Thymus (tissue), 14 donors: ENCODE measurements around the gene CDK19. TPM values are rescaled to one million over a fixed set of nuclear protein-coding genes. Genes with fewer than 3 reads are reported as not detected.

Source experiments
- DNase-seq, 9 donors: peaks; one replicate each; pipeline ENCODE4 v3.0.0-alpha.2; 2013; ENCODE audit warnings: low spot score in 9 of 9, low read depth in 6 of 9, missing footprints in 1 of 9
- H3K27ac ChIP-seq, 2 donors: one replicate each; pipeline ENCODE4 v1.5.1; 2013; ENCODE audit warnings: control low read depth in 1 of 2, low read depth in 1 of 2, low read length in 1 of 2, mild to moderate bottlenecking in 1 of 2, moderate library complexity in 1 of 2
- H3K27me3 ChIP-seq, 2 donors: one replicate each; pipeline ENCODE4 v1.5.1; 2013; ENCODE audit warnings: low read length in 1 of 2; ENCODE audit not compliant: control insufficient read depth in 2 of 2, insufficient read depth in 1 of 2
- H3K36me3 ChIP-seq, 2 donors: one replicate each; pipeline ENCODE4 v1.5.1; 2013; ENCODE audit warnings: low read length in 1 of 2, mild to moderate bottlenecking in 1 of 2, moderate library complexity in 1 of 2; ENCODE audit not compliant: control insufficient read depth in 2 of 2, insufficient read depth in 2 of 2
- H3K4me1 ChIP-seq, 2 donors: one replicate each; pipeline ENCODE4 v1.5.1; 2013; ENCODE audit warnings: low read length in 2 of 2; ENCODE audit not compliant: control insufficient read depth in 2 of 2, insufficient read depth in 2 of 2
- H3K4me3 ChIP-seq, 2 donors: one replicate each; pipeline ENCODE4 v1.5.1; 2013; ENCODE audit warnings: low read length in 2 of 2, control low read depth in 1 of 2, mild to moderate bottlenecking in 1 of 2
- H3K9me3 ChIP-seq, 2 donors: one replicate each; pipeline ENCODE4 v1.5.1; 2013; ENCODE audit warnings: low read length in 1 of 2, mild to moderate bottlenecking in 1 of 2; ENCODE audit not compliant: control insufficient read depth in 2 of 2, insufficient read depth in 1 of 2
- WGBS: extraction: QIAGEN DNeasy Blood & Tissue Kit; methylation state at CpG from one replicate; pipeline ENCODE4 v1.1.7; 2013; 5-methylcytosine and 5-hydroxymethylcytosine counted together
- long read RNA-seq, 10 donors: transcript quantifications; one replicate each; lab custom pipeline, GENCODE V29; 2026
- polyA plus RNA-seq: library from polyadenylated mRNA; stranded (reverse); fragments of 200-250 nt; gene quantifications from one replicate; pipeline ENCODE4 v1.2.3, GENCODE V29; 2013
- total RNA-seq: library from RNA; stranded (reverse); fragments of 120-200 nt; gene quantifications from one replicate; pipeline ENCODE4 v1.2.4, GENCODE V29; 2013
- donor health status: healthy.

The CDK19 gene
- total RNA-seq = 10.4 TPM
- 15.4 TPM for polyA plus RNA-seq
- long read RNA-seq, donor 1 = 0 reads
- long read RNA-seq, donor 2 = 0 reads
- long read RNA-seq, donor 3, full-length matches to known transcripts = 3 of 3 reads
- long read RNA-seq, donor 3, partial matches to known transcripts = 0 of 3 reads
- long read RNA-seq, donor 3, other reads (novel, unspliced or antisense) = 0 of 3 reads
- long read RNA-seq, donor 4 = 0 reads
- long read RNA-seq, donor 5, full-length matches to known transcripts = 3 of 54 reads
- long read RNA-seq, donor 5, partial matches to known transcripts = 0 of 54 reads
- long read RNA-seq, donor 5, other reads (novel, unspliced or antisense) = 51 of 54 reads
- long read RNA-seq, donor 6, full-length matches to known transcripts = 2 of 2 reads
- long read RNA-seq, donor 6, partial matches to known transcripts = 0 of 2 reads
- long read RNA-seq, donor 6, other reads (novel, unspliced or antisense) = 0 of 2 reads
- long read RNA-seq, donor 7, full-length matches to known transcripts = 1 of 6 reads
- long read RNA-seq, donor 7, partial matches to known transcripts = 5 of 6 reads
- long read RNA-seq, donor 7, other reads (novel, unspliced or antisense) = 0 of 6 reads
- long read RNA-seq, donor 8, partial matches to known transcripts = 7 of 7 reads
- long read RNA-seq, donor 8, other reads (novel, unspliced or antisense) = 0 of 7 reads
- long read RNA-seq, donor 9, full-length matches to known transcripts = 2 of 23 reads
- long read RNA-seq, donor 9, partial matches to known transcripts = 0 of 23 reads
- long read RNA-seq, donor 9, other reads (novel, unspliced or antisense) = 21 of 23 reads
- long read RNA-seq, donor 10, full-length matches to known transcripts = 2 of 24 reads
- long read RNA-seq, donor 10, partial matches to known transcripts = 0 of 24 reads
- long read RNA-seq, donor 10, other reads (novel, unspliced or antisense) = 22 of 24 reads

DNA sequence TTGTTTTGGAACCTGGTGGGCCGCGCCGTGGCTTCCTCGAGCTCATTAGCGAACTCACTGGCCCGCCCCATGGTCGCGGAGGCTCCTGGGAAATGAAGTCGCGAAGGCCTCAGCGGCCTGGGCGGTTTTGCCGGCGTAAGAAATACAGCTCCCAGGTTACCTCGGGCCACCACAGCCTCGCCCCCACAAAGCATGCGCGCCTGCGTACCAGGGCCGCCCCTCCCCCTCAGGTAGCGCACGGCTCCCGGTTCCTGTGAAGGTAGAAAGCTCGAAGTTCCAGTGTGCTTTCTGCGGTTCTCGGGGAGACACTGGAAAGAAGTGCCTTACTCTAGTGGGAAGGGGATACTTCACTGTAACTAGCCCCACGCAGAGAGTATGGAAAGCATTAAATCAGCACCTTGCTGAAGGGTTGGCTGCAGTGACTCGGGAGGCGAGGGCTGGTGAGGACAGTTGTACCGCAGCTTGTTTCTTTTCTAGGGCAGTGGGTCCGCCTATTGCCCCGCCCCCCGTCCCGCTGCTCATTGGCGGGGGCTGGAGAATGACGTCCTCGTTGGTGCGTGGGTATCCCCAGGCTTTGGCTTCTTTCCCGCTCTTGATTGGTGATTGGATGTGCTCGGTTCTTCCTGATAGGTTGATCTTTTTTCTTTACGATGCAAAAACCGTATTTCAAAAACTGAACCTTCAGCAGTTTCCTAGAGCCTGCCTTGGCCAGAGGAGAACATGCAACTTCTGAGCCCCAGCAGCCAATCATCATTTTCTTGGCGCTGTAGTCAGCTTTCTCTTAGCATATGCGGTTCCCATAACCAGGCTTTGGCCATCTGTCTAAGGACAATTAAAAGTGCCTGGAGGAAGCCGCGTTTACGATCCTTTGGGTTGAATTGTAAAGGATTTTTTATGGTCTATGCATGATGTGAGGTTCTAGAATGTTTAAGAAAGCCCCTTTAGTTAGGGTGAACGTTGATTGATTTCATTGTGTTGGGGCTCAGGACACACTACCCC lies at the start of gene CDK19:
CDK19 (minus strand) TSS at position 59 of the 999 bp plus-strand sequence. CDS start 333 bp downstream, outside the sequence.
- Histone ChIP-seq H3K27ac (peak within 1 kb of the TSS; percentile 98 to 99), H3K27me3 (no peaks in the 10 kb centered on the region), H3K36me3 (no peaks in the 10 kb centered on the region), H3K4me3 (peak within 1 kb of the TSS; percentile 62 to 78), H3K9me3 (no peaks in the 10 kb centered on the region), H3K4me1 (peaks cover 11 to 16% of the 10 kb centered on the region in 2 donors)
- DNase-seq = peak; percentile 94 to 99 (median 98)
- under 1% methylated on average over 48 of the region's 48 CpGs for WGBS

DNA sequence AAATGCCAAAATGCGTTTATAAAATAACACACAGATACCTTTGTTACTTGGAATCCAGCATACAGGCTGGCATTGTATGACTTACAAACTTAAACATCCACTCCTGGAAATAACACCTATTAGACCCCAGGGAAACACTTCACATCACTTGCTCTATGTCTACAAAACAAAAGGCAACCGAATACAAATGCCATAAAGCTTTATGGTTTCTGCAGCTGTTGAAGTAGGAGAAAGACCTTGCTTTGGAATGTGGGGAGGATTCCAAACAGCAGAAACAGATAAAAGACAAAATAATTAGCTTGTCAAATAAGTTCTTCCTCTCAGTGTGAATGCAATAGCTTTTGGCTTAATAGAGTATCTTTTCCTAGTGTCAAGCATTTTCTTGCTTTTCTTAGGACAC lies 49.6 kb upstream of the CDK19 start:
- WGBS = 92% methylated on average over 2 of the region's 2 CpGs

DNA sequence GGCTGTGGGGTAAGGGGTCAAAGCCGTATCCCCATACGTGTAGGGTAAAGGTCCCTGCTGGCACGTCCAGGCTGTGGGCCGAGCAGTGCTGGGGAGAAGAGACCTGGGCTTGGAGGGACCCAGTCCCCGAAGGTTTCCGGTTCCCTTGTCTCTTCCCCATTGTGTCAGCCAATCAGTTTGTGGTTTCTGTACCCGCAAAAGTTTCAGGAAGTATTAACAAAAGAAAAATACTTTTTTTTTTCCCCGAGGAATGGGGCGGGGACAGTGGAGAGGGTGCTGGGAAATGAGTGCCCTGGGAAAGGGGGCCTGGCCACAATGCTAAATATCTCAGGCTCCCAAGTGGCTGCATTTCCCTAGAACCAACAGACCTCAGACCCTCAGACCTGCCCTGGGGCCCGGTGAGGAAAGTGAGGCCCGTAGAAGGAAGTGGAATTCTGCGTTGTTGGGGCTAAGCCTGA lies 44.1 kb upstream of the CDK19 start:
- H3K4me3 ChIP-seq = peak overlapping the region in 1 of 2 donors; percentile 27
- no peaks in the 10 kb centered on the region for H3K36me3 ChIP-seq
- peak in 1 of 9 donors; percentile 52 for DNase-seq
- peaks cover 0 to 3% of the 10 kb centered on the region in 2 donors for H3K9me3 ChIP-seq
- H3K27ac ChIP-seq = no peak overlapping the region
- 24% methylated on average over 12 of the region's 12 CpGs for WGBS
- H3K4me1 ChIP-seq = peaks cover 8 to 14% of the 10 kb centered on the region in 2 donors
- H3K27me3 ChIP-seq = no peaks in the 10 kb centered on the region

More for the DNA sequence above, 49.6 kb upstream of the CDK19 start:
- Histone ChIP-seq H3K9me3 (no peaks in the 10 kb centered on the region), H3K4me1 (peaks cover 0 to 13% of the 10 kb centered on the region in 2 donors), H3K27me3 (no peaks in the 10 kb centered on the region), H3K27ac (no peak overlapping the region), H3K4me3 (no peak overlapping the region), H3K36me3 (no peaks in the 10 kb centered on the region)
- DNase-seq = no peak

DNA sequence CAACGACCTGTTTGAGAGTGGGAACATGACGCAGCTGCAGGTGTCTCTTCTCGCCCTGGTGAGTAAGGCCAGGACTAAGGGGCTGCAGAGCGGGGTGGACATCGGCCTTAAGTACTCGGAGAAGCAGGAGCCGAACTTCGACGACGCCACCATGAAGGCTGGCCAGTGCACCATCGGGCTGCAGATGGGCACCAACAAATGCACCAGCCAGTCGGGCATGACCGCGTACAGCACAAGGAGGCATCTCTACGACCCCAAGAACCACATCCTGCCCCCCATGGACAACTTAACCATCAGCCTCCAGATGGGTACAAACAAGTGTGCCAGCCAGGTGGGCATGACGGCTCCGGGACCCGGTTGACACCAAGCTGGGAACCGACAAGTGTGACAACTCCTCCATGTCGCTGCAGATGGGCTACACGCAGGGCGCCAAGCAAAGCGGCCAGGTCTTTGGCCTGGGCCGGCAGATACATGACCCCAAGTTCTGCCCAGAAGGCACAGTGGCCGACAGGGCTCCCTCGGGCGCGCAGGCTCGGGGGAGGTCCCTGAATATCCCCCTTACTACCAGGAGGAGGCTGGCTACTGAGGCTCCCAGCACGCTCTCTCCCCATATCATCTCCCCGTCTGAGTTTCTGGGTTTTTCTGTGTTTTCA lies 43.4 kb upstream of the CDK19 start:
- WGBS = 96% methylated on average over 31 of the region's 31 CpGs
- H3K4me3 ChIP-seq = no peak overlapping the region
- H3K27ac ChIP-seq = no peak overlapping the region

DNA sequence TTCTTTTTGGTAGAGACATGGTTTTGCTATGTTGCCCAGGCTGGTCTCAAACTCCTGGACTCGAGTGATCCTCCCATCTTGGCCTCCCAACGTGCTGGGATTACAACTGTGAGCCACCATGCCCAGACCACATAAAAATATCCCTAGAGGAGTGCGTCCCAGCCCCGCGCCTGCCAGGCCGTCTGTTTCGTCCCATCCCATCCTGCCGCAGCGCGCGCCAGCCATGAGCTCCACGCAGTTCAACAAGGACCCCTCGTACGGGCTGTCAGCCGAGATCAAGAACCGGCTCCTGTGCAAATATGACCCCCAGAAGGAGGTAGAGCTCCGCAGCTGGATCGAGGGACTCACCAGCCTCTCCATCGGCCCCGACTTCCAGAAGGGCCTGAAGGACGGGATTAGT lies 42.7 kb upstream of the CDK19 start:
- H3K36me3 ChIP-seq = no peaks in the 10 kb centered on the region
- peaks cover 0 to 3% of the 10 kb centered on the region in 2 donors for H3K9me3 ChIP-seq
- peaks cover 8 to 14% of the 10 kb centered on the region in 2 donors for H3K4me1 ChIP-seq
- 98% methylated on average over 21 of the region's 21 CpGs for WGBS
- H3K27me3 ChIP-seq = no peaks in the 10 kb centered on the region
- H3K4me3 ChIP-seq = no peak overlapping the region
- no peak for DNase-seq
- no peak overlapping the region for H3K27ac ChIP-seq

More for the DNA sequence above, 43.4 kb upstream of the CDK19 start:
- H3K36me3 ChIP-seq = no peaks in the 10 kb centered on the region
- H3K9me3 ChIP-seq = peaks cover 0 to 3% of the 10 kb centered on the region in 2 donors
- no peak for DNase-seq
- no peaks in the 10 kb centered on the region for H3K27me3 ChIP-seq
- H3K4me1 ChIP-seq = peaks cover 8 to 14% of the 10 kb centered on the region in 2 donors

DNA sequence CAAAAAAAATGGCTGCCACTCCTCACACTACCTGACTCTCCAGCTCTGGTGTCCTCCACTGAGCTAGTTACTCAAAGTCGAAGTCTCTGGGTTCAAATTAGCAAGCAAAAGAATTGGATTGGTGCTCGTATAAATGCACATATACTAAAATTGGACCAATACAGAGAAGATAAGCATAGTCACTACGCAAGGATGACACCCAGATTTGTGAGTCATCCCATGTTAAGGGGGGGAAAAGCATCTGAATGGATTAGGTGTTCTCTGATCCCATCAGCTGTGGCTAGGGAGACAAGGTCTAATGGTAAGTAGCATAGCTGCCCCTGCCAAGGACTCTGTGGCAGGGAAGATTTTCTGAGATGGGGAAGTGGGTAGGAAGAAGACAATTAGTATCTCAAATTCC lies 41.0 kb upstream of the CDK19 start:
- Histone ChIP-seq H3K36me3 (no peaks in the 10 kb centered on the region), H3K27ac (no peak overlapping the region), H3K4me1 (peaks cover 8 to 14% of the 10 kb centered on the region in 2 donors), H3K4me3 (no peak overlapping the region), H3K27me3 (no peaks in the 10 kb centered on the region), H3K9me3 (peaks cover 0 to 3% of the 10 kb centered on the region in 2 donors)
- WGBS = 96% methylated on average over 3 of the region's 3 CpGs
- DNase-seq = no peak

DNA sequence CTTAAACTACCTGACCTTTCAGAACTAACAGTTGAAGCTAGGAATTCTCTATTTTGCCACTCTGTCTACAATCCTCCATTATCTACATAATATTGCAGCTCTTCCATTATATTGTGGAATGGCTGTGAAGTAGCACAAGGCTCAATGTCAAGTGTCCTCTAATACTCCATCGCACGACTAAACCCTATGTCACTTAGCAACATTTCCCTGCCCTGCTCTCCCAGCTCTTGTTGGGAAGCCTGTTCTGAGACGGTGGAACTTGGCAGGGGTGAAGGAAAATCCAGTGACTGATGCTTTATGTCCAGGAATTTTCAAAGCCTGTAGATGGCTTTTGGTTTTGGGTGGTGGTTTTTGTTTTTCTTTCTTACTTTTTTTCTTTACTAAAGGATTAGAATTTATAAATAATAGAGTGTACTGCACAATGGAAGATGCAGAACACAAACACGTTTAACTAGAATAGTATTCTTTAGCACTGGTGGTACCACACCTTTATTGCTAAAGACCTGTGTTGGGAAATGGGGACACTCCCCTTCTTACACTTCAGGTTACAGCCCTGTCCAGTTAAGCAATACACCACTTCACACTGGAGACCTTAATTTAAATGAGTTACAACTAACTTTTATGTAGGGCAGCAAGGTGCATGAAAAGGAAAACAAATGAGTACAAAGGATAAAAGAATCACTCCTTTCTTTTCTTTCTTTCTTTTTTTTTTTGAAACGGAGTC lies 38.6 kb upstream of the CDK19 start:
- H3K4me1 ChIP-seq = peaks cover 0 to 2% of the 10 kb centered on the region in 2 donors
- no peaks in the 10 kb centered on the region for H3K27me3 ChIP-seq
- no peaks in the 10 kb centered on the region for H3K36me3 ChIP-seq
- DNase-seq = no peak
- H3K9me3 ChIP-seq = peaks cover 0 to 2% of the 10 kb centered on the region in 2 donors
- no peak overlapping the region for H3K4me3 ChIP-seq
- no peak overlapping the region for H3K27ac ChIP-seq
- WGBS = 96% methylated on average over 5 of the region's 5 CpGs
